Left colon (tissue), 2 donors: ENCODE results near the gene SLMAP. TPM values are rescaled to one million over a fixed set of nuclear protein-coding genes. Genes with fewer than 3 reads are reported as not detected.

Source experiments
- ATAC-seq: fragments of 200-7000 bp; cut with Tn5 transposase; one replicate; pipeline ENCODE4 v1.9.1; 2020; ENCODE audit warnings: mild to moderate bottlenecking, moderate library complexity
- DNase-seq, 2 donors: peaks; one replicate each; pipeline ENCODE4 v3.0.0-alpha.2; 2020
- intact Hi-C, 2 donors: fragments of 100-400 bp; cut with DNase I in 1 of 2; cut with micrococcal nuclease in 1 of 2; formaldehyde crosslinking; loops; one replicate each; pipeline versions ENCODE4 v1.11.2 to v1.14.0; 2022; cut with DNase I, micrococcal nuclease
- total RNA-seq, 2 donors: library from RNA; stranded (reverse); fragmentation: NEBNext Ultra II Directional; extraction: Animal tissue kit (Norgen Biotek cat#: 25700); gene quantifications; one replicate each; pipeline ENCODE4 v1.2.1, GENCODE V29; 2021
- donor health status: DM: no; HTN: no; CAD: no.
- donor health status: DM: yes; HTN: yes; CAD: no.

The SLMAP gene
- total RNA-seq, 2 donors from 2014 or later: 75.7 to 114 TPM

DNA sequence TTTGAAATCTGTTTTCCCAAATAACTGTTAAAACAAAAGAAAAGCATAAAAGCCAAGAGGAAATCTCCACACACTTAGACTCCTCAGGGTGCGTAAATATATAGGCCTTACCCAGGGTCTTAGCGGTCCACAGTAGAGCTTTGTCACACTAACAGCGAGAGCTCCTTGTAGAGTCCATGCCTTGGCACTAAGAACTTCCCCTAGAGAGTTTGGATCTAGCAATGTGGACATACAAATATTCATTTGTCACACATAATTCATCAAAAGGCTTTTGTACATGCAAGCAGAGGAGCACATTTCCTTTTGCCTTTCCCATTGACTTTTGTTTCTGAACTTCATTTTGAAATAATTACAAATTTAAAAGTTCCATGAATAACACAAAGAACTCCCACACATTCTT, 11.0 kb upstream of the SLMAP start:
- intact Hi-C loops: no loop called here
- DNase-seq: no peak

DNA sequence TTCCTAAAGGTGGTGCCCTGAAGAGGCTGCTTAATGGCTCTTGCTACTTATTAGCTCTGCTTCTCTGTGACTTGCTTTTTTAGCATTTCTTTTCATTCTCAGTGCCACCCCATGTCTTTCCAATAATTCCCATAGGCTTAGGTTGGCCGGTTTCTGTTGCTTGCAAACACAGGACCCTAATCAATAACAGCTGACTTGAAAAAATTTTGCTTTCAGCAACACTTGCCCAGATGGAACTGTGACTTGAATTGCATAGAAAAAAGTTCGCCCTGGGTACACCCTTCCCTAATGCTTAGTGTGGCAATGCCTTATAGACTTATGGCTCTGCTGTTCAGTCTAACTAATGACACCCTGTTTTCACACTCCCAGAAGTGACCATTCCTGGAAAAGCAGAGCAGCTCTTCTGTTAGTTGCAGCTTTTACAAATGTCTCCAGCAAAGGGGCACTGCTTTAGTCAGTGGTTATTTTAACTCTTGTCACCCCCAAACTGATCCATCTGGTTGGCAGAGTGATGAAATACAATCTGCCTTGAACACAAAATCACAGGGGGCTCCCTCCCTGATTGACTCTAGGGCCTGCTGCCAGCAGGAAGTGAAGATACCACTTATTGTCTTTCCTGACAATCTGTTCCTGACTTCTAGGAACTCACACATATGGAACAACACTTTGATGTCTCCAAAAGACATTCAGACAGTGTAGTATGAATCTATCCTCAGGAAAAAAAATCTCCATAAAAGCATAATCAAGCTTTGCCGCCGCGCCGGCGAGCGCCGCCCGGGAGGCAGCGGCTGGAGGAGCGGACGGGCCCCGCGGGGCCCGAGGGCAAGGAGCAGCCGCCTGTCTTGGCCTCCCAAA, 9.7 kb upstream of the SLMAP start:
- DNase-seq: no peak
- ATAC-seq: no peak
- intact Hi-C loops: no loop called here

More for the DNA sequence above, 11.0 kb upstream of the SLMAP start:
- ATAC-seq: no peak

DNA sequence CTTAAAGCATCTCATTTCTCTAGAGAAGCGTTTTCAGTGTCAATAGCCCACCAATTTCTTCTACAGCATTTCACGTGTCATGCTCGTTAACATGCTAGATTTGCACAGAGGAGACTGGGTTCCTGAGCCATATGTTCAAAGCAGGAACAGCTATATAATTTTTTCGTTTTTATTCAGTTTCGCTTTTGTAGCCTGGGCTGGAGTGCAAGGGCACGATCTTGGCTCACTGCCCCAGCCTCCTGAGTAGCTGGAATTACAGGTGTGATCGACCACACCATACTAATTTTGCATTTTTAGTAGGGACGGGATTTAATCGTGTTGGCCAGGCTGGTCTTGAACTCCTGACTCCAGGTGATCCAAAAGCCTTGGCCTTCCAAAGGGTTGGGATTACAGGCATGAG, 6.6 kb upstream of the SLMAP start:
- DNase-seq: peak in 1 of 2 donors; percentile 34
- intact Hi-C loops: no loop called here
- peak; percentile 49 for ATAC-seq

DNA sequence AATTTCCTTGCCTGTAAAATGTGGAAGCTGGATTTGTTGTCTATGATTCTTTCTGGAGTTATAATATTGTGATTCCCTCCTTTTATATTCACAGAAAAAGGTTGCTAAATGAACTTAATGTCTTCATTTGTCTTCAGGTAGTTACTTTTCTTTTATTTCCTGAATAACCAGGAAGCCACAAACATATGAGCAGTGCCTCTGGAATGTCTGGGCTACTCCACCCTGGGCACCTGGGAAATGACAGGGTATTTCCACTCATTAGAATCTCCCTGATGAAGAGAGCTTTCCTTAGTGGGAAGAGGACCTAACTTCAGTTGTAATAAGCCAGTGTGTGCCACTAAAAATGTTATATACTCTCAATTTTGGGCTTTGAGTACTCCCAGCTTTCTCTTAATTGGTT, 3.8 kb upstream of the SLMAP start:
- intact Hi-C loops: no loop called here
- peak; percentile 52 for ATAC-seq

DNA sequence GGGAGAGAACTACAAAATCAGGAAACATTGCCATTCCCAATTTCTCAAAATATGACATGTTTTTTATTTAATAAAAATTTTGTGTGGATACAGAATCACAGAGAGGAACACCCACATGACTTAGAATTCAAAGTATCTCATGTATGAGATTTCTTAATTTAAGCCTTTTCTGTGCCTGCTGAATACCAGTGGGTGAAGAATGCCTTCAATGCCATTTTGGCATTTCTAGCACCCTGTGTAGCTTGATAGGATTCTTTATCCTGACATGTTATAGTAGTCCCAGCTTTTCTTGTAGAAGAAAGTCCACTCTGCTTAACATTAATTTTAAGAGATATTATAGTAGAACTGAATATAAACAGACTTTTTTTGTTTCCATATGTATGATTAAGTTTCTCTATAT, 3.1 kb upstream of the SLMAP start:
- DNase-seq: no peak
- intact Hi-C loops: no loop called here
- no peak for ATAC-seq

More for the DNA sequence above, 3.8 kb upstream of the SLMAP start:
- DNase-seq: peak in 1 of 2 donors; percentile 64

DNA sequence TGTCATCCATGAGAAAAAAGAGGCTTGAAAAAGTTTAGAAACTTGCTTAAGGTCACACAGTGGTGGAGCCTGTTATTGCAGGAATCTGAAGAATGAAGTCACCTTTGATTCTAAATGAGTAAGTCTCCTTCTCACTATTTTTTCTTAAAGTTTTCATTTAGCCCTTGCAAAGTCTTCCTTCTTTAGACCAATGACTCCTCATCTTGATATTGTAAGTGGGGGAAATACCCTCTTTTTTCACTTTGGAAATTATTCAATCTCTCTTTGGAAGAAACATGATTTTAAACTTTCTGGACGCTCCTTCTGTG, 787 bp upstream of the SLMAP start:
- ATAC-seq (peak; percentile 16), DNase-seq (no peak)

DNA sequence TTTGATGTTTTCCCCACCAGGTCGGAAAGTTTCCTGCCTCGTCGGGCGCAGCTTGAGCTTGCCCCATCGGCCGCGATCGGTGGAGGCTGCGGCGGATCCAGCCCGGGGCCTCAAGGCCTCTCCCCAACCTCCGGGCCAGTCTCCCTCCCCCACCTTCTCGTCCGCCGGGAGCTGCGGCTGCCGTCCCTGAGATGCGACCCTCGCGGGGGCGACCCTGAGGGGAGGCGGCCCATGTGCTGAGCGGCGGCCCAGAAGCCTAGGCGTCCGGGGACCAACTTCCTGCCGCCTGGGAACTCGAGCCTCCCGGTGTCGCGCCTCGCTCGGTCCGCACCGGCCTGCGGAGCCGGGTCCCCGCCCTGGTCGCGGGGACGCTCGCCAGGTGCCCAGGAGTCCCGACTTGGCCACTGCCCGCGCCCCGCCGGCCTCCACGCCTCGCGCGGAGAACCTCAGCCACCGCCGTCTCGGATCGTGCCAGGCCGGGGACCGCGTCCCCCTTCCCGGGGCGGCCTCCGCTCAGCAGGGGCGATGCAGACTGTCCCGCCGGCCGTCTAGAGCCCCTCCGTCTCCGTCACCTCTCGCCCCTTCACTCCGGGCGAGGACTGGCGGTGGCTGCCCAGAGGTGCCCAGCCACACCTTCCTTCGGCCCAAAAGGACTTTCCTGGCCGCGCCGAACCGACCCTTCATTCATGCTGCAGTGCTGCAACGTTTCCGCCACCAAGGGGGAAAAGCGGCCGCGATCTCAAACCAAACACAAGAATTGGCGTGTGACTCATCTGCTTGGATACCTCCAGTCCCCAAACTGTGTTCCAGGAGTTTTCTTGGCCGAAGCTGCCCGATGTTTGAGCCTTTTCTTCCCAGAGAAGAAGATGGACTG, 656 bp downstream of the SLMAP start:
- intact Hi-C loops: no loop called here
- peak; percentile 50 for ATAC-seq
- peak; percentile 48 to 57 for DNase-seq

More for the DNA sequence above, 787 bp upstream of the SLMAP start:
- intact Hi-C loops: no loop called here

DNA sequence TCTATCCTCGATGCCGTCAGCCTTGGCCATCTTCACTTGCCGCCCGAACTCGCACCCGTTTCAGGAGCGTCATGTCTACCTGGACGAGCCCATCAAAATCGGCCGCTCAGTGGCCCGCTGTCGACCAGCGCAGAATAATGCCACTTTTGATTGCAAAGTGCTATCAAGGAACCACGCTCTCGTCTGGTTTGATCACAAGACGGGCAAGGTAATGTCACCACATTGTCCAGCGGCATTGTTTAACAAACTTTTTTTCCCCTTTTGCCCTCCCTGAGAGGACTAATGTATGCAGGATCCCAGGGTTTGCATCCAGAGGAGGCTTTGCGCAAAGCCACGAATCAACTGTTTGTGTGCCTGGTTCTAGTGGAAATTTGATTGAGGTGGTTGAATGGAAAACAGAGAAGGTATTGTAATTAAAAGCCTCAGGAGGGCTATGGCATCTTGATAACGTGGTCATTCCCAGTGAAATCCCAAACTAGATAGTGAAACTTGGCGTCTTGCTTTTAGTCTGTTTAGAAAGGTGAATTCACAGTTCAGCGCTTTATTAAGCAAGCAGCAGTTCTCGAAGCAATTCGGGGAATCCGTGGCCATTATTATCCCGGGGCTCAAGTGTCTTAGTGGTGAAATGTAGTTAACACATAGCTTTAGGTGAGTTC, 1.7 kb downstream of the SLMAP start:
- intact Hi-C loops: no loop called here
- ATAC-seq: no peak
- peak in 1 of 2 donors; percentile 24 for DNase-seq

DNA sequence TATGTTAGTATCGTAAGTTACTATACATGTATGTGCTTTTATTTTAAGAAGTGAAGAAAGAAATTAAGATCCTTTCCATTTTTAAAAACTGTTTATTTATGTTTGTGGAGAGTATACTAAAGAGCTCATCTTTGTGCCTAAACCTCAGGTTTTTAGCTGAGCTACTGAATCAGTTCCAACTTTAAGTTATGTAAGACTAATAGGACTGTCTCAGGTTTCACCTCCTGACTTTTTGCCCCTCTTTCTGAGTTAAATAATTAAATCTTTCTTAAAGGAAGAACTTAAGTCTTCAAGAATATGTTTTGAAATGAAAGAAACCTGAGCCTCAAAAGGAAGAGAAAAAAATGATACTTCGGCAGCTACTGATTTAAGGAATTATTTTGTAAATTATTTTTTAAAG, 2.6 kb downstream of the SLMAP start:
- intact Hi-C loops: no loop called here
- ATAC-seq: no peak
- DNase-seq: no peak

DNA sequence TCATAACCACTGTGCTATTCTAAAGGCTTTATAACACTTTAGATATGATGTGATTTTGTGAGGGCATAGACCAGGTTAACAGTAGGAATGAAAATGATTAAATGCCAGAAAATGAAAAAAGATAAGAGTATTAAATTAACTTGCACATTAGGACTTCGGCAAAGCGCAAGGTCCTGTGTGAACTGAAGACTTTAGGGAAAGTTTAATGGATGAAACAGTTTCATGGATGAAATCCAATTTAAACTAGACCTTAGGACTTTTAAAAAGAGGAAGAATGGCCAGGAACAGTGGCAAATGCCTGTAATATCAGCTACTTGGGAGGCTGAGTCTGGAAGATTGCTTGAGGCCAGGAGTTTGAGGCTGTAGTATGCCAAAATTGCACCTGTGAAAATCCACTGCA, 8.7 kb downstream of the SLMAP start:
- ATAC-seq (no peak), DNase-seq (no peak)
- intact Hi-C loops: no loop called here

DNA sequence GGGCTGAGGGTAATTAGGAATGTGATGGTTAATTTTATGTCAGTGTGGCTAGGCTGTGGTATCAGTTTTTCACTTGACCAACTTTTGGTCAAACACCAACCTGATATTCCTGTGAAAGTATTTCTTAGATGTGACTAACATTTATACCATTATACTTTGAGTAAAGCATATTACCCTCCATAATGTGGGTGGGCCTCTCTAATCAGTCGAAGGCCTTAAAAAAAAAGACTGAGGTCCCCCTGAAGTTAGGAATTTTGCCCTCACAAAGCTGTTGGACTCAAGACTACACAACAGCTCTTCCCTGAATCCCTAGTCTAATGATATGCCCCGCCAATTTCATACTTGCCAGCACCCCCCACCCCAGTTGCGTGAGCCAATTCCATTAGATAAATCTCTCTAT, 12.5 kb downstream of the SLMAP start:
- no peak for ATAC-seq
- intact Hi-C loops: no loop called here
- DNase-seq: no peak

DNA sequence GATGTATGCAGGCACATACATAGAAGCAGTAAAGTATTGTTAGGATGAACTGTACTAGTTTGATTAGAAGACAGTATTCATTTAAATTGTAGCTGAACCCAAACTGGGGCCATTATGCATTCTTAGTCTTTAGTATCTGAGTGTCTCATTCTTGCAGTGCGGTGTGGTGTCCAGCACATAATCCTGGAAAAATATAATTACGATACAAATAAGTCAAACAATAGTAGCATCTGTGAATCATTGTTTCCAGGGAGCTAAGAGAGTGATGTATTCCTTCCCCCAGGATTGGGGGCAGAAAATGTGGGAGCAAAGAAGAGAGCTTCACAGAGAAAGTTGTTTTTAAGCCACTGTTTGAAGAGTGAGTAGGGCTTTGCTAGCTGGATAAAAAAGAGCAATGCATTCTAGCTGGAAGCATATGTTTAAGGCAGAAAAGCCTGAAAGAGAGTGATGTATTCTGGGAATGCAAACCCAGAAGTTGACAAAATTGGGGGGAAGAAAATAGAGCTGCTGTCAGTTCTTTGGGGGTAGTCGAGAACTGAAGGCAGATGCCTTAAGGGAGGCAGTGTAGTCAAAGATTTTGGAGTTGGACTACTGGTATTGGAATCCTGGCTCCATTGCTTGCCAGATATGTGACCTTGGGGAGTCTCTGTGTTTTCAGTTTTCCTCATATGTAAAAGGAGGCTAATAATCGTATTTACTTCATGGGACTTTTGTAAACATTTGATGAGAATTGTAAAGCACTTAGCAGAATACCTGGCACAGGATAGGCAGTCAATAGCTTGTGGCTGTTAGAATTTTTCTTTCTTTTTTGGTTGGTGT, 14.1 kb downstream of the SLMAP start:
- DNase-seq (no peak), ATAC-seq (no peak)
- intact Hi-C loops: no loop called here

DNA sequence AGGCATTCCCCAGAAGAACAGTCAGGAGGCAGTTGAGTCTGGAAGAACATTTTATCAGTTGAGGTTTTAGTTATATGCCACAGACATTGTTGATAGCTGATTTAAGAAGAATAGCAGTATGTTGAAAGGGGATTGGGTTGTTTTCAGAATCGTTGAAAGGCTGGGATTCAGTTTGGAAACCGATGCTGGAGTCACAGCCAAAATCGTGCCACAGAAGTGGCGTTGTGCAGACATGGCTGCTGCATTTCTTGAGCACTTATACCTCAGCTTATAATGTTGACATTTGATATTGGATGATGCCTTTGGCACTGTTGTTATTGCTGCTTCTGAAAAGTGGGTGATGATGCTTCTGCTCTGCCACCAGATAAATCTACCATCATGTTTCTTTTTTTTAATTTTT, 16.1 kb downstream of the SLMAP start:
- ATAC-seq: no peak
- no peak for DNase-seq
- intact Hi-C loops: no loop called here

DNA sequence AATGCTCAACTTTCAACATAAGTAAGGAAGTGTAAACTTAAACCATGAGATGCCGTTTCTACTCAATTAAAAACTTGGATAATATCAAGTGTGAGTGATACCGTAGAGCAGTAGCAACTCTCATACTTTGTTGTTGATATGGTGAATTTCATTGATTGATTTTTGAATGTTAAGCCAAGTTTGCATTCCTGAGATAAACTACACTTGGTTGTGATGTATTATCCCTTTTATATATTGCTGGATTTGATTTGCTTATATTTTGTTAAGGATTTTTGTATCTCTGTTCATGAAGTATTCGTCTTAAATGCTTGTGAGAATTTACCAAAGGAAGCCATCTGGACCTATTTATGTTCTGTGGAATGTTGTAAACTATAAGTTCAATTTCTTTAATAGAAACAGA, 21.7 kb downstream of the SLMAP start:
- intact Hi-C loops: no loop called here
- DNase-seq: no peak

DNA sequence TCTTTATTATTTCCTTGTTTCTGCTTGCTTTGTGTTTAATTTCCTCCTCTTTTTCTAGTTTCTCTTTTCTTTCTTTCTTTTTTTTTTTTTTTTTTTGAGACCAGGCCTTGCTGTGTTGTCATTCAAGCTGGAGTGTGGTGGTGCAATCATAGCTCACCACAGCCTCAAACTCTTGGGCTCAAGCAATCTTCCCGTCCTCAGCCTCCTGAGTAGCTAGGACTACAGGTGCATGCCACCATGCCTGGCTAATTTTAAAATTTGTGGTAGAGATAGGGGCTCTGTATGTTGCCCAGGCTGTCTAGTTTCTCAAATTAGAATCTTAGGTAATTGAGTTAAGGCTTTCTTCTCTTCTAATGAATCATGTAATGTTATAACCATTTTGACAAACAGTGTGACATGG, 22.4 kb downstream of the SLMAP start:
- DNase-seq: no peak
- ATAC-seq: no peak
- intact Hi-C loops: no loop called here

More for the DNA sequence above, 21.7 kb downstream of the SLMAP start:
- no peak for ATAC-seq

DNA sequence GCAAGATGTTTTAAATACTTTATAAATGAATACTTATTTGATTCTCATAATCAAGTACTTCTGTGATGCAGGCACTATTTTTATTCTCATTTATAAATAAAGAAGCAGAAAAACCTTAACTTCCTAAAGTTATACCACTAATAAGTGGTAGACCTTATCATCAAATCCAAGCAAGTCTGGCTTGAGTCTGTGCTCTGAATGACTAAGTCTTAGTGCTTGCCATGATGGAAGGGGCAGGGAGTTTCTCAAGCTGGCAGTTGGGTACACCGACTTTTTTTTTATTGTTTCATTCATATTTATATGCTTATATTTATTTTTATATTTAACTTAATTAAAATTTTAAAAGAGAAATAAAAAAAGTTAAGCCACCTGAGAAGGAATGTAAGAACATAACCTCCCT, 23.6 kb downstream of the SLMAP start:
- ATAC-seq (no peak), DNase-seq (no peak)
- intact Hi-C loops: no loop called here

DNA sequence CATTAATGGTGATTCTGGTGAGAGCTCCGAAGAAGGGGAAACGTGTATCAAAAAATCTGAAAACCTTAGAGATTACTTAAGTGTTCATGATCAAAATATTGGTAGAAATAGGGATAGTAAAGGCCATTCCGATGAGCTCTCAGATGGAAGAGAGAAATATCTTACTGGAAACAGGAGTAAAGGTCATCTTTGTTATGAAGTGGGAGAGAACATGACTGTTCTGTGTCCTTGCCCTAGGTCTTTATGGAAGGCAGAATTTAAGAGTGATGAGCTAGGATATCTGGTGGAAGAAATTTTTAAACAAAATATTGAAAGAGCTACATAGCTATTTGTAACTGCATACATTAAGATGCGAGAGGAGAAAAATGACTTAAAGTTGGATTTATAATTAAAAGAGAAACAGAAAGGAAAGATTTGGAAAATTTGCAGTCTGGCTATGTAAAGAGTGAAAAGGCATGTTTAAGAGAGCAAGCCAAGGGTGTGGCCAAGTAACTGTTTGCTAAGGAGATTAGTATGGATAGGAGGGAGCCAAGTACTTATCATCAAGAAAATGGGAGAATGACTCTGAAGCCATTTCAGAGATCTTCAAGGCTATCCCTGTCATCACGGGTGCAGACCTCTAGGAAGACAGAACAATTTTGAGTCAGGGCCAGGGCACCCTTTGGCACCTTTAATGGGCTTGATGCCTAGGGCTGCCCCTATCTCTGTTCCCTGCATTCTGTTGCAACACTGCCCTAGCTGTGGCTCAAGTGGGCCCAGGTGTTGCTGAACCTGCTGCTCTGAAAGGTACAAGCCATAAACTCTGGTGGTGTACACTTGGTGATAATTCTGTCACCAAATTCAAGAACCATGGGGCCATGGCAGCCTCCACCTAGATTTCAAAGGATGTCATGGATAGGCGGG, 27.3 kb downstream of the SLMAP start:
- DNase-seq: no peak
- intact Hi-C loops: no loop called here

More for the DNA sequence above, 27.3 kb downstream of the SLMAP start:
- peak; percentile 70 for ATAC-seq
